HG03064 (cell line): Measurements from ENCODE around the gene LYZL6.

Experiments used
- ATAC-seq: cut with Tn5 transposase; IDR thresholded peaks from one replicate; pipeline ENCODE4 v1.9.1; 2021; ENCODE audit warnings: low read depth; ENCODE audit not compliant: unreplicated experiment

Gene LYZL6, protein sequence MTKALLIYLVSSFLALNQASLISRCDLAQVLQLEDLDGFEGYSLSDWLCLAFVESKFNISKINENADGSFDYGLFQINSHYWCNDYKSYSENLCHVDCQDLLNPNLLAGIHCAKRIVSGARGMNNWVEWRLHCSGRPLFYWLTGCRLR

GRCh38 chr17:35943537-35943936 is at the start of gene LYZL6:
LYZL6 (minus strand) TSS chr17:35943713; CDS start chr17:35939356, 4,357 bp downstream.
- ATAC-seq = no peak

DNA sequence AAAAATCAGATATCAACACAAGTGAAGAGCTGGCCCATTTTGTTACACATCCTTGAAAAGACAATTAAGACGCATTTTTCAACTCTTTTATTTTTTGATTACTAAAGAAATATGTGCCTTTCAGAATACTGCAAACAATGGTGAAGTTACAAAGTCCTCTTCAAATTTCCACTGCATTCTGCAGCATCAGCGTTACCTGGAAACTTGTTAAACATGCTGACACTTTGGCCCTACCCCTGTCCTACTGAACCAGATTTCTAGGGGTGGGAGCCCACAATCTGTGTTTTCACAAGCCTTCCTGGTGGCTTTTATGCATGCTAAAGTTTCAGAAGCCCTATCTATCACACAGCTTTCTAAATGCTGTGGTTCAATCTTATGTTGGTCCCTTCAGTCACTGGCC is 47.6 kb upstream of the LYZL6 start:
- no peak for ATAC-seq

GRCh38 chr17:35988164-35988563 is 44.7 kb upstream of the LYZL6 start:
- no peak for ATAC-seq

GRCh38 chr17:35986643-35987042 is 43.1 kb upstream of the LYZL6 start, which contains the start of gene CCL14:
CCL14 (minus strand) TSS chr17:35986729; CDS start chr17:35986649, 80 bp downstream.
- ATAC-seq = no peak

DNA sequence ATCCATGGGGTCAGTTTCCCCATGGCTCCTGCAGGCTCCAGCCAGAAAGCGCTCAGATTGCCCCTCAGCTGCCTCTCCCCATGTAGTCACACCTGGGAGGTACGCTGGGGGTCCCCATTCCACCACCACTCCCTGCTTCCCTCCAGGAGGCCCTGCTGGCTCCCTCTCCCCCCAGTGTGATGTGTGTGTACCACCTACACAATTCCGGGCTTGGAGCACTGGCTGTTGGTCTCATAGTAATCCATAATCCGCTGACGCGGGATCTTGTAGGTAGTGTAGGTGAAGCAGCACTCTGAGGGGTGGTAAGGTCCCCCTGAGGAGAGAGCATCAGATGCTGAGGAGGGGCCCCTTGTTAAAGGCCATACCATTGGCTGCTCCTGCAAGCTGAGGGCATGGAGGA is 40.6 kb upstream of the LYZL6 start:
- no peak for ATAC-seq

DNA sequence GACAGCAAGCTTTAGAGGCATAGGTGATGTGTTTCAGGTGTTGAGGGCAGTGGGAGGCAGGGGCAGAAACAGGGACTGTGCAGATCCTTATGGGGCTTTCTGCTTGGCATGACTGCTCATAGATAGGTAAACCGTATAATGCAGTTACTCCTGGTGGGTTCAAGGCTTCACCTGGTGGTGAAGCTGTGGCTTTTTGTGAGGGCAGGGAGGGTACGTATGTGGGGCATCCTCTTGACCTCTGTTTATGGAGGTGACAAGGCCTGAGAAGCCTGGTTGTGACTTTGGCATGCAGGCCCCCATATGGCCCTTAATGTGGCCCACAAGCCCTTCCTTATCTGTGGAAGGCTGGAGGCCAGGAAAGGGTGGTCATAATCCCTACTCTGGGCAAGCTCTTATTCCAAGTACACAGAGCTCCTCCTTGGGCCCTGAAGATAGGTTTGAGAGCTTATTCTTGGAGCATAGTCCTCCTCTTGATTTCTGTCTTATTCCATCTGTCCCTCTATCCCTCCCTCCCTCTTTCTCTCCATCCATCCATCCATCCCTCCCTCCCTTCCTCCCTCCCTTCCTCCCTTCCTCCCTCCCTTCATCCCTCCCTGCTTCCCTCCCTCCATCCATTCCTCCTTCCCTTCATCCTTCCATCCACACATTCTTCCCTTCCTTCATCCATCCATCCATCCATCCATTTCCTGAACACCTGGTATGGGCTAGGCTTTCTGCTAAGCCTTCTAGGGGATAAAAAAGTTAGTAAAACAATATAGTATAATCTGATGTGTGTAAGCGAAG is 39.1 kb upstream of the LYZL6 start:
- ATAC-seq = no peak

GRCh38 chr17:35981908-35982330 is 38.4 kb upstream of the LYZL6 start:
- no peak for ATAC-seq

- ATAC-seq = no peak
These were observed 37.7 kb upstream of the LYZL6 start, which contains the start of gene CCL16 for GRCh38 chr17:35981246-35981645. CCL16 (minus strand) TSS chr17:35981497; CDS start chr17:35981420, 77 bp downstream.

- ATAC-seq = no peak
These were observed 34.8 kb upstream of the LYZL6 start for GRCh38 chr17:35978346-35978745.

- ATAC-seq = no peak
These were observed 34.0 kb upstream of the LYZL6 start for GRCh38 chr17:35977509-35977908.

DNA sequence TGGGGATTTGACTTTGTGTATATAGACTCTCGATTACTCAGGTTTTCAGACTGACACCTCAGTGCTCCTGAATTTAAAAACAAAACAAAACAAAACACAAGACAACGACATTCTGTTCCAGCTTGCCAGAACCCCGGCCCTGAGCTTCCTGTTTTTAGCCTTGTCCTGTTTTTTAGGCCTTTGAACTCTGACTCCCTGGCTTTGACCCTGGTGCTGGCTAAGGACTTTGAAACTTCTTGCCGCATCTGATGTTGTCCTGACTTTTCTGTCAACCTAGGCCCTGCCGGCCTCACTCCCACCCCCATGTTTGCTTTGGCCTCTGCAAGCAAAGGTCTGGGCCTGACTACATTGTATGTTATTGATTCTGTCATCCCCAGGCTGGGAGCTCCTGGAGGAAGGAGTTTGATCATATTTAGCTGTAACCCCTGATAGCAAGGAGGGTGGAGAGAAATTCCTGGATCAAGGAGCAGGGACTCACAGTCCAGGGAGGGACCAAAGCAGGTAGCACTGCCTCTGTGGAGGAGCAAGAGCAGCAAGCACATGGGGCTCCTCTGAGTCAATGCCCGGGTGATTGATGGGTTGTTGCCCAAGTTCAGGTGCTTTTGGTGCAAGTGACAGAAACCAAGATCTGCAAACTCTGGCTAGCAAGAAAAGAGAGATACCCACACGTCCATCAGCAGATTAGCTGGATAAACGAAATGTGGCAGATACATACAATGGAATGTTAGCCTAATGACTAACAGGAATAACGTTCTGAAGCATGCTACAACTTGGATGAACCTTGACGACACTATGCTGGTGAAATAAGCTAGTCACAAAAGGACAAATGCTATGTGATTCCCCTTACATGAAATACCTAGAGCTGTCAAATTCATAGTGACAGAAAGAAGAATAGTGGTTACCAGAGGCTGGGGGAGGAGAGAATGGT is 30.1 kb upstream of the LYZL6 start:
- ATAC-seq = no peak

GRCh38 chr17:35972945-35973332 is 29.4 kb upstream of the LYZL6 start:
- no peak for ATAC-seq

DNA sequence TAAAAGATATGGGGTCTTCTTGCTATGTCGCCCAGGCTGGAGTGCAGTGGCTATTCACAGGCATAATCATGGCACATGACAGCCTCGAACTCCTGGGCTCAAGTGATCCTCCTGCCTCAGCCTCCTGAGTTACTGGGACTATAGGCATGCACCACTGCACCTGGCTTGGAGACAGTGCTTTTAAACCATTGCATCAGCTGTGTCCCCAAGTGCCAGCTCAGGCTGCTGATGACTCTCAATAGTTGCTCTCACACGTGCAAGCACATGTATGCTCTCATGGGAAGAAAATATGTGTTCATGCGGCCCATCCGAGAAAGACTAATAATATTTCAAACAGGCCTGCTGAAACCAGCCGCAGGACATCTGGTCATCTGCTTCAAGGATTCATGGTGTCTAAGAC is 29.0 kb upstream of the LYZL6 start:
- no peak for ATAC-seq

DNA sequence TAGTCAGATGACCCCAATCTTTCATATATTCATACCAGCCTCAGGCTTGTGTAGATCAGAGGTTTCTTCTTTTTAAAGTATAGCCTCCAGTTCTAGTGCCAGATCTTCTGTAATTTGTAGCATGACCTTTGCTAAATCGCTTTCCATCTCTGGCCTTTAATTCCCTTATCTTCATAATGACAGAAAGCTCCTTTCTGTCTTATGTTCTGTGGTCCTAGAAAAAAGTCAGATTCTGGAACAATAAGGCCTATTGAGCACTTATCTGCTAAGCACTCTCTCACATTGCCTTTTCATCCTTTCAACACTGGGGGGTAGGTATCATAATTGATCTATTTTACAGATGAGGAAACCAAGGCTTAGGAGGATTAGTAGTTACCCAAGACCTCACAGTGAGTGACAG is 28.6 kb upstream of the LYZL6 start:
- no peak for ATAC-seq

- ATAC-seq = no peak
These were observed 26.3 kb upstream of the LYZL6 start for GRCh38 chr17:35969558-35970380.

- ATAC-seq = no peak
These were observed 25.1 kb upstream of the LYZL6 start for GRCh38 chr17:35968520-35969054.

GRCh38 chr17:35965272-35965671 is 21.8 kb upstream of the LYZL6 start:
- ATAC-seq = no peak

DNA sequence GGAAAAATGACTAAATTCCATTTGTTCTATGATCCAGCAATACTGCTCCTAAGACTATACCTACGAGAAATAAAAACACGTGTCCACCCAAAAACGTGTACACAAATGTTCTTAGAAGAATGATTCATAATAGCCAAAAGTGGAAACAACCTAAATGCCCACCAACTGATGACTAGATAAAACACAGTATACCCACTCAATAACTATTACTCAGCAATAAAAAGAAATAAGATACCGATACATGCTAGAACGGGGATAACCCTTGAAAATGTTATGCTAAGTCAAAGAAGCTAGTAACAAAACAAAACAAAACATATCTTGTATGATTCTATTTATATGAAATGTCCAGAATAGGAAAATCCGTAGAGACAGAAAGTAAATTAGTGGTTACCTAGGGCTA is 20.1 kb upstream of the LYZL6 start:
- ATAC-seq = no peak

DNA sequence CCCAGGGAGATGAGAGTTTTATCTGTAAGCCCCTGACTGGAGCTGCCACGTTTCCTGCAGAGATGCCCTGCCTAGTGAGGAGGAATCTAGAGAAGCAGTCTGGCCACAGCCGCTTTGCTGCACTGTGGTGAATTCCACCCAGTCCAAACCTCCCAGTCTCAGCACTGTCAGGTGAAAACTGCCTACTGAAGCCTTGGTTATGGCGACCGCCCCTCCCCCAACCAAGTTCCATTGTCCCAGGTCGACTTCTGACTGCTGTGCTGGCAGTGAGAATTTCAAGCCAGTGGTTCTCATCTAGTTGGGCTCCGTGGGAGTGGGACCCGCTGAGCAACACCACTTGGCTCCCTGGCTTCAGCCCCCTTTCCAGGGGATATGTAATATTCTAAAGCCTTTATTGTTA is 10.2 kb upstream of the LYZL6 start:
- ATAC-seq = no peak

GRCh38 chr17:35949401-35949800 is 5.9 kb upstream of the LYZL6 start:
- no peak for ATAC-seq
